GM19351 (cell line): ENCODE data around the gene SLC41A2.

Source experiments
- ATAC-seq: cut with Tn5 transposase; IDR thresholded peaks from one replicate; pipeline ENCODE4 v1.9.1; 2021; ENCODE audit warnings: mild to moderate bottlenecking, moderate library complexity; ENCODE audit not compliant: unreplicated experiment

Gene SLC41A2

DNA sequence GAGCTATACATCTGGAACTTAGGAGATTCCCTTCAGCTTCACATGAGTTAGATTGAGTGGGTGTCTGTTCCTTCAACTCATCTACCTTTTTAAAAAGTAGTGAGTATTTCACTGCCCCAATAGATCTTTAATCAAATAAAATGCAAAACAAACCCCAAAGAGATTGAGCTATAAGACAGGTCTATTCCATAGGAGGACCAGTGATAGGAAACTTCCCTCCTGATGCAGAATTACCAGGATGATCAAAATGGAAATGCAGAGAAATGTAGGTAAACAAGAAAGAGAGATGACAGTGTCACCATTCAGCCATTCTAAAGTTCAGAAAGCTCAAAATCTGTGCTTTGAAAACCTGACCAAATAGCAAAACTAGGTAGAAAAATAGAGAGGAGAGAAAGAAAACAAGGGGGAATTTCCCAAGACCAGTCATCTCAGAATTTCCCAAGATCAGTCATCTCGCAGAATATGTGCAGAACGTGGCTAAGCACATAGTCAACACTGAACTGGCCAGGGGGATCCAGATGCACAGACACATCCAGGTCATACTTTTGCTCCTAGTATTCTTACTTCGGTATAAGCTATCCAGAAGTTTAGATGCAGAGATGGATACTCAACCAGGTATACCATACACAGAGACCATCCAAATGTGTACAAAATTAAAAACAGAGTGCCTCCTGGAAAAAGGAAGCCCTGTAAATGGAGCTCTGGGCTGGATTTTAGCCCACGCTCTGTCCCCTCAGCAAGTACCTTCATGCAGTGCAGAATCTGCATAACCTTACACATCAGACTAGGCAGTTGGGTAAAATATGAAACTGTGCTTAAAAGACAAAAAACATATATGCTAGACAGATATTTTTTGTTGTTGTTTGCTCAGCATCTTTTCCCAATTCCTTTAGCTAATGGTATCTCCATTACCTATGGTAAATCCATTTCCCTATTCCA is 27.4 kb downstream of the SLC41A2 start:
- peak; percentile 95 for ATAC-seq

DNA sequence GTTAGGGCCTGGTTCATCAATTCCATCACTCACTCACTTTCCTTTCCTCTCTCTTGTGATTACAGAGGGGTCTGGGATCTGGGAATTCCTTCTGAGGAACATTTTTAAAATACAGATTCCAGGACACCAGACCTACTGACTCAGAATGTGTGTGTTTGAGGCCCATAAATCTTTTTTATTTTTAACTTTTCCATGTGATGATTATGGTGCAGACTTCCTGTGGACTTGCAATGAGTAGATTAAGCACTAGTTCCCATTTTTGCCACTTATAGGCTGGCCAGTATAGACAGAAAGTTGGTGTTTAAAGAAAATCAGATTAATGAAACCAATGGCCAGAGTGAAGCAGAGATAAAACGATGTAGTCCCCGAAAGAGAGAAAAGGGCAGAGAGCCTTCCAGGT is 28.1 kb downstream of the SLC41A2 start:
- no peak for ATAC-seq

DNA sequence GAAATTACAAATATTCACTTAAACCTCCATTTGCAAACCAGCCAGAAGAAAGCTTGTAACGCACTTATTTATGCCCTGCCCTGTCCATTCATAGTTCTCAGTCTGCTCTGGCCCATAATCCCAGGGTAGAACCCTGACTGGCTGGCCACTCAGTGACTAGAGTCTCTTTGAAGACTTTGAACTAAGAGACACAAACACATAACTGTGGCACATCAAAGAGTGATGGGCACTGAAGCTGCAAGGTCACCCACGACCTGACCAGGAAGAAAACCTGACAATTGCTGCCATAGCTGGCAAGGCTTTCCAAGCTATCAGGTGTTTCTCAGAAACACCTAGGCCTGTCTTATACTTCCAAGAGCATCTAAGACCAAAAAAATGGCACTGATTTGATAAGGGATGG is 28.7 kb downstream of the SLC41A2 start:
- no peak for ATAC-seq

DNA sequence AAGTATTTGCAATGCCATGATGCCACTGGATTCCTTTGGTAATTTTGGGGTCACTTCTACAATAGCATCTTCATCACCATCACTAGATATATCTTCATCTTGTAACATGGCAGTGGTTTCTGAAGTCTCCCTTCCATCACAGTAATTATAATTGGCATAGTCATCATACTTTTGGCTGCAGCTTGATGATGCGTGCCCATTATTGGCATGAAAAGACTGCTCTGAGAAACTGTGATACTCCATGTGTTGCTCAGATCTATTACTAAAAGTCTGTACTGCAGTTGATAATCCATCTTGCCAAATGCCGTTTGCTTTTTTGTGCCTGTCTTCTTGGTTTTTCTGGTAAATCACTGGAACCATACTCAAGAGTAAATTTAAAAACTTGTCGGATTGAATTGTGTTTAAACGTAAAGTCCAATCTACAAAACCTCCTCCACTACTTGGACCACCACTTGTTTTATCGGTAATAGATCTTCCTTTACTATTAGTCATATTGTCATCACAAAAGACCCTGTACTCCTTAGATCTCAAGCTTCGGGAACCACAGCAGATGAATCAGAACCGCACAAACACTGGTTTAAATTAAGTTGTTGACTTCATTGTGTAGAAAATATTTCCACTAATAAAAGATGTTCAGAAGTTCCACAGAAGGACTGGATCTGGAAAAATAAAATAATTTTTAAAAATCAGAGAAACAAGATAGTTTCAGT is 29.9 kb downstream of the SLC41A2 start:
- no peak for ATAC-seq

DNA sequence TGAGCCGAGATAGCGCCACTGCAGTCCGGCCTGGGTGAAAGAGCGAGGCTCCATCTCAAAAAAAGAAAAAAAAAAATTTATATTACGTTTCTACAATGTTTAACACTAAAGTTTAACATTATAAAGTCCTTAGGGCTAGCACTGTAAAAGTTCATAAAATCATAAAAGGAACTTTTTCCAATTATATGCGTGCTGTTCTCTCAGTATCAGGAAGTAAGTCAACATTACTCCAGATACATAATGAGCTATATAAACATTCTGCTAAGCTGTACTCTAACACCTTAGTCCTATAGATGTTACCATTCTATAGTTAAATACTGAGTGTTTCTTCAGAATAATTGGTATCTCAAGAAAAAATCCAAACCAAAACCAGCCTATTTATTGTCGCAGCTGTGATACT is 32.6 kb downstream of the SLC41A2 start:
- no peak for ATAC-seq

DNA sequence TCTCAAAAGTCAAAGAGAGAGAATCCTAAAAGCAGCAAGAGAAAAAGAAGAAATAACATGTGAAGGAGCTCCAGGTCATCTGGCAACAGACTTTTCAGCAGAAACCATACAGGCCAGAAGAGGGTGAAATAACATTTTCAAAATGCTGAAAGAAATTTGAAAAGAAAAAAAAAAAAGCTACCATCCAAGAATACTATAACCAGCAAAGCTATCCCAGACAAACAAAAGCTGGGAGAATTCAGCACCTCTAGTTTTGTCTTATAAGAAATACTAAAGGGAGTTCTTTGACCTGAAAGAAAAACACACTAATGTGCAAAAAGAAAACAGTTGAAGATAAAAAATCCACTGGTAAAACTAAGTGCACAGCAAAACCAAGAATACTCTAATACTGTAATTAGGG is 36.8 kb downstream of the SLC41A2 start:
- ATAC-seq = no peak

DNA sequence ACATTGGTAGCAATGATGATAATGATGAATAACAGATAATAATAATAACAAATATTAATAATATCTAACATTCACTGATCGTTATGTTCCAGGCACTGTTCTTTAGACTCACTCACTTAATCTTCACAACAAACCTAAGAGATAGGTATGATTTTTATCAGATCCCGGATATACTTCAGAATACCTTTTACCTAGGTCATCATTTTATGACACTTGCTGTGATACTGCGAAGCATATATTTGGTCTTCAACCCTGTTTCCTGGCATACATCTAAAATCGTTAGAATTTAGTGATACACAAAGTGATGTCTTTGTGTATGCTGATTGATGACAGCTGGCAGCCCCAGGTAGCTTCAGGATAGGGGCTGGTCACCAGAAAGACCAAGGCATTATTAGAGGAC is 46.1 kb downstream of the SLC41A2 start:
- no peak for ATAC-seq

DNA sequence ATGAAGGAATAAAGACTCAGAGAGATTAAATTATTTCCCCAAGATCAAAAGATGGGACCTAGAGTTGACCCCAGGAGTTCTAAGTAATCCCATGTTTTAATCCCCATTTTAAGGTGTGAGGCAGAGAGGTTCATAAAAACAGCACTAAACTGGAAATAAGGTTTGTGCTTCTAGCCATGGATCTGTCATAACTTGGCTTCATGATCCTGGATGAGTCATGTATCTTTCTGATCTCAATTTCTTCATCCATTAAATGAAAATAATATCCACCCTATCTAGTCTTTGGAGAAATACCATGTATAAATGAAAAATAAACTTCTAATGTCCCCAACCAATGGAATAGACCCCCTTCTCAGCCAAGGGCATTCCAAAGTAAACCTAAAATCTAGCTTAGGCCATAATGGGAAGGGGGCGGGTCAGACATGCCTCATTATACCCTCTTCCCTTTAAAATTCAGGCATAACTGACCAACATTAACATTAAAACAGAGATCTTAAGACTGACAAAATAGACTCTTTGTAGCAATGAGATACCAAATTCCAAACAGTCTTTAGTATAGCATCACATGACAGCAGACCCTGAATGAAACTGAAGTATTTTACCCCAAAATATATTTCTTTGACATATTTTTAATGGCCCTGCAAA is 47.8 kb downstream of the SLC41A2 start:
- no peak for ATAC-seq

DNA sequence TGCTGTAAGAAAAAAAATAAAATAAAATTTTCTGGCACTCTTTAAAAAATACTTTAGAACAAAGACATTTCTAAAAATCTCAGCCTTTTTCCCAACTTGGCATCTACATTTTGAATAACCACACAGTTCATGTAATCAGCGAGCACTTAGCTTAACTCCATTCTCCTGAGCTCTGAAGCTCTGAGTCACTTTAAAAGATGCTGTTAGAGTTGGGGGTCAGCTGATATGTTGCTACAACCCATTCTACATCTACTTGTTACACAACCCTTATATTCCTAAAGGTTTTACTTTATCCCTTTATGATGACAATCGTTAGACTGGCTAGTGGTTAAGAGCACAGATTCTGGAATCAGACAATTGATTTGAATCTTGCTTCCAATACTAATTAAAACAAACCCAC is 48.3 kb downstream of the SLC41A2 start:
- no peak for ATAC-seq
